ENCODE results near the gene CCDC158.

The CCDC158 gene

GRCh38 chr4:76276813-76277212 is 144.1 kb downstream of the CCDC158 start:
- DNase-seq: no peak

GRCh38 chr4:76275486-76276124 is 145.3 kb downstream of the CCDC158 start:
- DNase-seq: no peak

GRCh38 chr4:76272999-76273398 is 147.9 kb downstream of the CCDC158 start:
- DNase-seq: no peak

- DNase-seq: no peak
Observed at GRCh38 chr4:76272582-76272981, 148.4 kb downstream of the CCDC158 start.

- DNase-seq: no peak
Observed at GRCh38 chr4:76272073-76272472, 148.9 kb downstream of the CCDC158 start.

- DNase-seq: no peak
Observed at GRCh38 chr4:76271248-76271647, 149.7 kb downstream of the CCDC158 start.

- no peak for DNase-seq
Observed at GRCh38 chr4:76270244-76271175, 150.4 kb downstream of the CCDC158 start.

GRCh38 chr4:76267811-76268210 is 153.1 kb downstream of the CCDC158 start:
- no peak for DNase-seq

GRCh38 chr4:76266627-76267026 is 154.3 kb downstream of the CCDC158 start:
- DNase-seq: no peak

GRCh38 chr4:76265631-76266218 is 155.2 kb downstream of the CCDC158 start:
- DNase-seq: no peak
